NB4 (cell line): Measurements from ENCODE around the gene RPP25L.

Experiments used
- DNase-seq: peaks from one replicate; pipeline ENCODE4 v3.0.0; 2010; ENCODE audit warnings: low read depth
- H3K4me3 ChIP-seq: one replicate; pipeline ENCODE4 v1.5.1; 2011; ENCODE audit warnings: mild to moderate bottlenecking, low read depth, low read length, moderate library complexity
- CTCF ChIP-seq: IDR thresholded peaks from one replicate; pipeline ENCODE4 v1.5.1; 2012; ENCODE audit warnings: low read depth, low read length
- MAX ChIP-seq: IDR thresholded peaks from 2 replicates; pipeline ENCODE4 v1.6.1; 2011; ENCODE audit warnings: low read depth, low read length
- MYC ChIP-seq: IDR thresholded peaks from 2 replicates; pipeline ENCODE4 v1.6.1; 2011; ENCODE audit warnings: low read depth, low read length
- POLR2A ChIP-seq: IDR thresholded peaks from 2 replicates; pipeline ENCODE4 v1.6.1; 2011; ENCODE audit warnings: mild to moderate bottlenecking; ENCODE audit not compliant: insufficient read length; ENCODE audit errors: extremely low read depth

The RPP25L gene

GRCh38 chr9:34627716-34628655, 16.1 kb upstream of the RPP25L start:
- TF ChIP-seq MAX (no peak), MYC (no peak), POLR2A (no peak), CTCF (no peak)
- no peak overlapping the region for H3K4me3 ChIP-seq
- no peak for DNase-seq

- no peak for TF ChIP-seq MAX
- TF ChIP-seq MYC: no peak
- no peak for TF ChIP-seq CTCF
- no peak for TF ChIP-seq POLR2A
- no peak overlapping the region for H3K4me3 ChIP-seq
- DNase-seq: no peak
Measured at GRCh38 chr9:34625186-34625486, 13.2 kb upstream of the RPP25L start.

GRCh38 chr9:34624475-34625185, 12.7 kb upstream of the RPP25L start:
- TF ChIP-seq MAX (no peak), POLR2A (no peak), CTCF (no peak), MYC (no peak)
- H3K4me3 ChIP-seq: no peak overlapping the region
- DNase-seq: no peak

- no peak overlapping the region for H3K4me3 ChIP-seq
- no peak for TF ChIP-seq MAX
- no peak for DNase-seq
Measured at GRCh38 chr9:34623374-34624235, 11.7 kb upstream of the RPP25L start.

- peak within 1 kb of the TSS; percentile 83 for H3K4me3 ChIP-seq
- DNase-seq: peak; percentile 98
- no peak for TF ChIP-seq CTCF
- TF ChIP-seq MAX: no peak; the same call in none of the 2 replicates
- TF ChIP-seq POLR2A: peak; percentile 83
- TF ChIP-seq MYC: no peak; the same call in 1 of the 2 replicates
Measured at GRCh38 chr9:34620061-34620994, 8.4 kb upstream of the RPP25L start, which contains the start of gene DCTN3. TSS of gene DCTN3 (minus strand) at chr9:34620495. CDS start at chr9:34620464, 31 bp downstream.
